HG02759 (cell line): Measurements from ENCODE around the gene NXPH1.

Experiments used
- ATAC-seq: cut with Tn5 transposase; IDR thresholded peaks from one replicate; pipeline ENCODE4 v1.9.1; 2021; ENCODE audit warnings: mild to moderate bottlenecking, moderate library complexity; ENCODE audit not compliant: unreplicated experiment

The NXPH1 gene

GRCh38 chr7:8435590-8436545, 2.5 kb downstream of the NXPH1 start:
- no peak for ATAC-seq

GRCh38 chr7:8436965-8437364, 3.6 kb downstream of the NXPH1 start:
- ATAC-seq, result peak; percentile 83

- no peak for ATAC-seq
Measured at GRCh38 chr7:8437606-8438005, 4.2 kb downstream of the NXPH1 start.

- ATAC-seq, result no peak
Measured at GRCh38 chr7:8440670-8441069, 7.3 kb downstream of the NXPH1 start.

GRCh38 chr7:8441106-8441965, 7.9 kb downstream of the NXPH1 start:
- ATAC-seq, result no peak

GRCh38 chr7:8442051-8442813, 8.8 kb downstream of the NXPH1 start:
- no peak for ATAC-seq

- ATAC-seq, result peak; percentile 75
Measured at GRCh38 chr7:8442814-8443304, 9.4 kb downstream of the NXPH1 start.

GRCh38 chr7:8443576-8444467, 10.4 kb downstream of the NXPH1 start:
- no peak for ATAC-seq

- no peak for ATAC-seq
Measured at GRCh38 chr7:8444468-8444769, 11.0 kb downstream of the NXPH1 start.

- no peak for ATAC-seq
Measured at GRCh38 chr7:8453535-8453934, 20.1 kb downstream of the NXPH1 start.

GRCh38 chr7:8455426-8455825, 22.0 kb downstream of the NXPH1 start:
- ATAC-seq, result no peak

- no peak for ATAC-seq
Measured at GRCh38 chr7:8462309-8462708, 28.9 kb downstream of the NXPH1 start.

- ATAC-seq, result no peak
Measured at GRCh38 chr7:8465338-8465737, 31.9 kb downstream of the NXPH1 start.

GRCh38 chr7:8480527-8480926, 47.1 kb downstream of the NXPH1 start:
- ATAC-seq, result no peak

GRCh38 chr7:8481096-8481495, 47.7 kb downstream of the NXPH1 start:
- ATAC-seq, result no peak

- ATAC-seq, result no peak
Measured at GRCh38 chr7:8481752-8482446, 48.5 kb downstream of the NXPH1 start.

- ATAC-seq, result no peak
Measured at GRCh38 chr7:8490391-8491045, 57.1 kb downstream of the NXPH1 start.

- no peak for ATAC-seq
Measured at GRCh38 chr7:8491106-8491505, 57.7 kb downstream of the NXPH1 start.
